Thyroid gland (tissue), 4 donors: Measurements from ENCODE around the gene PHLPP1. TPM values are rescaled to one million over a fixed set of nuclear protein-coding genes. Genes with fewer than 3 reads are reported as not detected.
A peak's percentile ranks its signal among the peaks of the same experiment; 100 is the strongest.

Experiments used
- DNase-seq, 2 donors: peaks; one replicate each; pipeline ENCODE4 v3.0.0-alpha.2; 2019
- H3K27ac ChIP-seq, 3 donors: fragments of 200-600 bp; sonication (generic); 1 replicate in 2 of 3; 2 replicates in 1 of 3; pipeline ENCODE4 v1.5.1; 2016 to 2019; ENCODE audit warnings: mild to moderate bottlenecking in 1 of 3, moderate library complexity in 1 of 3
- H3K27me3 ChIP-seq: fragments of 200-600 bp; sonication (generic); one replicate; pipeline ENCODE4 v1.5.1; 2019
- H3K36me3 ChIP-seq, 2 donors: fragments of 200-600 bp; sonication (generic); one replicate each; pipeline ENCODE4 v1.5.1; 2016 to 2019
- H3K4me1 ChIP-seq, 2 donors: fragments of 200-600 bp; sonication (generic); one replicate each; pipeline ENCODE4 v1.5.1; 2017 to 2019
- H3K4me3 ChIP-seq, 3 donors: fragments of 200-600 bp; sonication (generic); replicated peaks in 1 of 3; 1 replicate in 2 of 3; 2 replicates in 1 of 3; pipeline ENCODE4 v1.5.1; 2016; ENCODE audit warnings: mild to moderate bottlenecking in 1 of 3
- H3K9me3 ChIP-seq: fragments of 200-600 bp; sonication (generic); one replicate; pipeline ENCODE4 v1.5.1; 2017
- CTCF ChIP-seq, 6 experiments: fragments of 200-600 bp in 3 of 6; fragments of 450-650 bp in 3 of 6; sonication (generic) in 3 of 6; IDR thresholded peaks; one replicate each; pipeline ENCODE4 v1.5.1; 2016 to 2019; ENCODE audit warnings: antibody characterized with exemption in 6 of 6, mild to moderate bottlenecking in 2 of 6, inconsistent platforms in 1 of 6, moderate library complexity in 1 of 6
- POLR2A ChIP-seq, 2 donors: fragments of 450-650 bp; IDR thresholded peaks; one replicate each; pipeline ENCODE4 v1.6.1; 2017; ENCODE audit warnings: antibody characterized with exemption in 2 of 2, mild to moderate bottlenecking in 2 of 2, moderate library complexity in 1 of 2
- WGBS, 2 donors: methylation state at CpG; one replicate each; pipeline ENCODE4 v1.1.5; 2017; 5-methylcytosine and 5-hydroxymethylcytosine counted together
- intact Hi-C: fragments of 100-400 bp; cut with DNase I; formaldehyde crosslinking; loops from one replicate; pipeline ENCODE4 v1.15.1; 2023
- total RNA-seq, 4 donors: library from RNA; depleted of rRNA; stranded (reverse); fragments of >200 nt; gene quantifications; one replicate each; pipeline ENCODE4 v1.2.3, GENCODE V29; 2016

Gene PHLPP1
- total RNA-seq, 4 donors from 2014 or later, result 14.6 to 22.7 (median 20.4) TPM

- H3K36me3 ChIP-seq, result no peaks in the 10 kb centered on the region
- no peaks in the 10 kb centered on the region for H3K27me3 ChIP-seq
- 86% methylated on average over 6 of the region's 6 CpGs for WGBS, 2 donors
- no peak overlapping the region for H3K4me3 ChIP-seq
- intact Hi-C loops, result no loop called here
- no peak overlapping the region for H3K27ac ChIP-seq
- TF ChIP-seq POLR2A (IDR thresholded peaks at IDR 0.05), result no peak
- no peak for TF ChIP-seq CTCF (IDR thresholded peaks at IDR 0.05)
- no peak for DNase-seq
- no peaks in the 10 kb centered on the region for H3K9me3 ChIP-seq
- peaks cover 0 to 8% of the 10 kb centered on the region in 2 donors for H3K4me1 ChIP-seq
These were observed 168.8 kb downstream of the PHLPP1 start for GRCh38 chr18:62883937-62884735.

- Histone ChIP-seq H3K9me3 (no peaks in the 10 kb centered on the region), H3K27ac (no peak overlapping the region), H3K4me1 (peaks cover 0 to 8% of the 10 kb centered on the region in 2 donors), H3K27me3 (no peaks in the 10 kb centered on the region), H3K36me3 (no peaks in the 10 kb centered on the region), H3K4me3 (no peak overlapping the region)
- WGBS, 2 donors, result 83 to 87% methylated on average over 3 of the region's 3 CpGs
- no peak for TF ChIP-seq POLR2A (IDR thresholded peaks at IDR 0.05)
- no peak for TF ChIP-seq CTCF (IDR thresholded peaks at IDR 0.05)
- no peak for DNase-seq
- intact Hi-C loops, result no loop called here
These were observed 170.5 kb downstream of the PHLPP1 start for GRCh38 chr18:62885804-62886203.

- intact Hi-C loops, result no loop called here
- peak; percentile 44 to 47 for DNase-seq
- no peaks in the 10 kb centered on the region for H3K9me3 ChIP-seq
- no peaks in the 10 kb centered on the region for H3K36me3 ChIP-seq
- peaks cover 3% of the 10 kb centered on the region in 2 donors for H3K4me1 ChIP-seq
- TF ChIP-seq CTCF (IDR thresholded peaks at IDR 0.05) (no peak), POLR2A (IDR thresholded peaks at IDR 0.05) (no peak)
- no peak overlapping the region for H3K27ac ChIP-seq
- WGBS, 2 donors, result 34 to 49% methylated on average over 6 of the region's 6 CpGs
- H3K27me3 ChIP-seq, result no peaks in the 10 kb centered on the region
- no peak overlapping the region for H3K4me3 ChIP-seq
These were observed 179.5 kb downstream of the PHLPP1 start for GRCh38 chr18:62894681-62895390.

GRCh38 chr18:62897153-62897552 lies 181.8 kb downstream of the PHLPP1 start:
- 86 to 94% methylated on average over 1 of the region's 1 CpG for WGBS, 2 donors
- peaks cover 3% of the 10 kb centered on the region in 2 donors for H3K4me1 ChIP-seq
- no peaks in the 10 kb centered on the region for H3K9me3 ChIP-seq
- intact Hi-C loops, result no loop called here
- no peak for DNase-seq
- no peaks in the 10 kb centered on the region for H3K27me3 ChIP-seq
- no peak overlapping the region for H3K27ac ChIP-seq
- no peaks in the 10 kb centered on the region for H3K36me3 ChIP-seq
- H3K4me3 ChIP-seq, result no peak overlapping the region
- TF ChIP-seq CTCF (IDR thresholded peaks at IDR 0.05), result no peak
- no peak for TF ChIP-seq POLR2A (IDR thresholded peaks at IDR 0.05)

GRCh38 chr18:62898359-62898758 lies 183.0 kb downstream of the PHLPP1 start:
- Histone ChIP-seq H3K4me3 (no peak overlapping the region), H3K27ac (no peak overlapping the region), H3K9me3 (no peaks in the 10 kb centered on the region), H3K27me3 (no peaks in the 10 kb centered on the region), H3K4me1 (peaks cover 3% of the 10 kb centered on the region in 2 donors), H3K36me3 (no peaks in the 10 kb centered on the region)
- 87 to 93% methylated on average over 2 of the region's 2 CpGs for WGBS, 2 donors
- TF ChIP-seq CTCF (IDR thresholded peaks at IDR 0.05) (no peak), POLR2A (IDR thresholded peaks at IDR 0.05) (no peak)
- DNase-seq, result no peak
- intact Hi-C loops, result no loop called here
